HepG2 (cell line): ENCODE measurements around the gene RBCK1. TPM values are rescaled to one million over a fixed set of nuclear protein-coding genes. Genes with fewer than 3 reads are reported as not detected.

ENCODE experiments used
- ETV6 ChIP-seq: sonication (generic); formaldehyde crosslinking; conservative IDR thresholded peaks from 2 replicates; pipeline ENCODE4 v1.4.0; 2020; ENCODE audit warnings: missing genetic modification reagents
- FOXA1 ChIP-seq, 2 experiments: fragments of 450-650 bp in 1 of 2; sonication (generic) in 1 of 2; formaldehyde crosslinking in 1 of 2; IDR thresholded peaks; 2 replicates each; pipeline versions ENCODE4 v1.4.0 to v1.6.1; 2016 to 2020; ENCODE audit warnings: missing genetic modification reagents in 1 of 2
- FOXA3 ChIP-seq: IDR thresholded peaks from 2 replicates; pipeline ENCODE4 v1.6.1; 2016; ENCODE audit warnings: missing genetic modification reagents, missing compliant biosample characterization
- KDM2A ChIP-seq: sonication (generic); formaldehyde crosslinking; IDR thresholded peaks from 2 replicates; pipeline ENCODE4 v1.4.0; 2020; ENCODE audit warnings: low read depth, missing genetic modification reagents, borderline replicate concordance
- ZMYM2 ChIP-seq: sonication (generic); formaldehyde crosslinking; IDR thresholded peaks from 2 replicates; pipeline ENCODE4 v1.8.0; 2022; ENCODE audit warnings: mild to moderate bottlenecking, missing genetic modification reagents
- ZMYM4 ChIP-seq: sonication (generic); formaldehyde crosslinking; IDR thresholded peaks from 2 replicates; pipeline ENCODE4 v1.8.1; 2023; ENCODE audit warnings: mild to moderate bottlenecking, missing genetic modification reagents
- polyA plus RNA-seq, 8 experiments: library from polyadenylated mRNA; depleted of rRNA in 3 of 8; stranded (reverse) in 7 of 8; unstranded in 1 of 8; fragments of >200 nt; fragmentation: Illumina TruSeq in 4 of 8; extraction: Trizol in 4 of 8; gene quantifications; 2 replicates each; pipeline versions ENCODE4 v1.2.1 to v1.2.3, GENCODE V29; 2011 to 2016; ENCODE audit warnings: low read depth in 4 of 8, missing spikeins in 1 of 8, mixed read lengths in 1 of 8; ENCODE audit not compliant: insufficient read depth in 1 of 8
- total RNA-seq, 5 experiments: library from RNA; depleted of rRNA; stranded (reverse); fragments of >200 nt; fragmentation: Illumina TruSeq; extraction: Trizol; gene quantifications; 2 replicates each; pipeline ENCODE4 v1.2.3, GENCODE V29; 2016; ENCODE audit warnings: low read depth in 1 of 5
- TF ChIP-seq, protein P1 (sequence below): IDR thresholded peaks from 2 replicates; pipeline ENCODE4 v1.6.1; 2018; ENCODE audit warnings: missing genetic modification reagents, mild to moderate bottlenecking, missing compliant biosample characterization
- TF ChIP-seq, protein P2 (sequence below): IDR thresholded peaks from 2 replicates; pipeline ENCODE4 v1.6.1; 2012; ENCODE audit warnings: low read length, improper control_type of control experiment
- TF ChIP-seq, protein P3 (sequence below): sonication (generic); formaldehyde crosslinking; IDR thresholded peaks from 2 replicates; pipeline ENCODE4 v1.8.1; 2022; ENCODE audit warnings: mild to moderate bottlenecking, missing genetic modification reagents
- TF ChIP-seq, protein P4 (sequence below): IDR thresholded peaks from 2 replicates; pipeline ENCODE4 v1.4.0; 2020; ENCODE audit warnings: mild to moderate bottlenecking, missing genetic modification reagents
- TF ChIP-seq, protein P5 (sequence below): sonication (generic); formaldehyde crosslinking; IDR thresholded peaks from 2 replicates; pipeline ENCODE4 v1.9.0; 2021; ENCODE audit warnings: mild to moderate bottlenecking, missing genetic modification reagents

Gene RBCK1
- total and polyA plus RNA-seq, 2 of the 13 experiments (the other 11 are each of a cell fraction or from before 2014, with no cell fraction given), result 149 to 215 TPM

DNA sequence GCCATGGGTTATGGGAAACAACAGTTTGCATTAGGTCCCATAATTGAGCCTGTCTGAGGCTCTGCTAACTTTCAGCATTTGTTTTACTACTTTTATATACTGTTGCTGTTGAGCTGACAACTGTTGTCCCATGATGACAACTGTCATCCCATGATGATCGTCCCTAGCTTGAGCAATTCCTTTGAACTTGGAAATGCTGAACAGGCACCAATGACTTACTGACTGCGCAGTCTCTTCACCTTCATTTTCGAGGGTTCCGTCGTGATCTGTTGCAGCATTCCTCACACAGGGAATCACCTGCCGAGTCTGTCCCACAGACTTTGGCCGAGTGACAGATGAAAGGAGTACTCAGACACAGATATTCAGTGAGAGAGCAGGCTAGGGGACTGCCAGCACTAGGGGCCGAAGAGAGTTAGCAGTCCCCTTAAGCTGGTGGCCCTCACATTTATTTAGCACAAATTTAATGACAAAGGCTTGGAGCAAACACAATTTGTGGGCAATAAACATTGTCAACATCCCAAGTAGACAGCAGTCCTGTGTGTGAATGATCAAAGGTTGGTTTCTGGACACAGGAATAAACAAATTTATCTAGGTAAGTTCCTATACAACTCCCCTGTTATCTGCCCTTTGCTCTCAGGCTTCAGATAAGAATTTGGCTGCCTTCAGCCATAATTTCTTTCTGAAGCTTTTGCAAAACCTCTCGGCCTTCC lies 64.2 kb downstream of the RBCK1 start (continued):
- TF ChIP-seq, protein P1, sequence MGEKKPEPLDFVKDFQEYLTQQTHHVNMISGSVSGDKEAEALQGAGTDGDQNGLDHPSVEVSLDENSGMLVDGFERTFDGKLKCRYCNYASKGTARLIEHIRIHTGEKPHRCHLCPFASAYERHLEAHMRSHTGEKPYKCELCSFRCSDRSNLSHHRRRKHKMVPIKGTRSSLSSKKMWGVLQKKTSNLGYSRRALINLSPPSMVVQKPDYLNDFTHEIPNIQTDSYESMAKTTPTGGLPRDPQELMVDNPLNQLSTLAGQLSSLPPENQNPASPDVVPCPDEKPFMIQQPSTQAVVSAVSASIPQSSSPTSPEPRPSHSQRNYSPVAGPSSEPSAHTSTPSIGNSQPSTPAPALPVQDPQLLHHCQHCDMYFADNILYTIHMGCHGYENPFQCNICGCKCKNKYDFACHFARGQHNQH (CRISPR knock-in tag), result peak; percentile 18; the same call in 1 of the 2 replicates
- no peak for TF ChIP-seq ETV6 (CRISPR knock-in tag)
- TF ChIP-seq, protein P2, sequence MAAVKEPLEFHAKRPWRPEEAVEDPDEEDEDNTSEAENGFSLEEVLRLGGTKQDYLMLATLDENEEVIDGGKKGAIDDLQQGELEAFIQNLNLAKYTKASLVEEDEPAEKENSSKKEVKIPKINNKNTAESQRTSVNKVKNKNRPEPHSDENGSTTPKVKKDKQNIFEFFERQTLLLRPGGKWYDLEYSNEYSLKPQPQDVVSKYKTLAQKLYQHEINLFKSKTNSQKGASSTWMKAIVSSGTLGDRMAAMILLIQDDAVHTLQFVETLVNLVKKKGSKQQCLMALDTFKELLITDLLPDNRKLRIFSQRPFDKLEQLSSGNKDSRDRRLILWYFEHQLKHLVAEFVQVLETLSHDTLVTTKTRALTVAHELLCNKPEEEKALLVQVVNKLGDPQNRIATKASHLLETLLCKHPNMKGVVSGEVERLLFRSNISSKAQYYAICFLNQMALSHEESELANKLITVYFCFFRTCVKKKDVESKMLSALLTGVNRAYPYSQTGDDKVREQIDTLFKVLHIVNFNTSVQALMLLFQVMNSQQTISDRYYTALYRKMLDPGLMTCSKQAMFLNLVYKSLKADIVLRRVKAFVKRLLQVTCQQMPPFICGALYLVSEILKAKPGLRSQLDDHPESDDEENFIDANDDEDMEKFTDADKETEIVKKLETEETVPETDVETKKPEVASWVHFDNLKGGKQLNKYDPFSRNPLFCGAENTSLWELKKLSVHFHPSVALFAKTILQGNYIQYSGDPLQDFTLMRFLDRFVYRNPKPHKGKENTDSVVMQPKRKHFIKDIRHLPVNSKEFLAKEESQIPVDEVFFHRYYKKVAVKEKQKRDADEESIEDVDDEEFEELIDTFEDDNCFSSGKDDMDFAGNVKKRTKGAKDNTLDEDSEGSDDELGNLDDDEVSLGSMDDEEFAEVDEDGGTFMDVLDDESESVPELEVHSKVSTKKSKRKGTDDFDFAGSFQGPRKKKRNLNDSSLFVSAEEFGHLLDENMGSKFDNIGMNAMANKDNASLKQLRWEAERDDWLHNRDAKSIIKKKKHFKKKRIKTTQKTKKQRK, result peak; percentile 52; the same call in 1 of the 2 replicates
- TF ChIP-seq, protein P3, sequence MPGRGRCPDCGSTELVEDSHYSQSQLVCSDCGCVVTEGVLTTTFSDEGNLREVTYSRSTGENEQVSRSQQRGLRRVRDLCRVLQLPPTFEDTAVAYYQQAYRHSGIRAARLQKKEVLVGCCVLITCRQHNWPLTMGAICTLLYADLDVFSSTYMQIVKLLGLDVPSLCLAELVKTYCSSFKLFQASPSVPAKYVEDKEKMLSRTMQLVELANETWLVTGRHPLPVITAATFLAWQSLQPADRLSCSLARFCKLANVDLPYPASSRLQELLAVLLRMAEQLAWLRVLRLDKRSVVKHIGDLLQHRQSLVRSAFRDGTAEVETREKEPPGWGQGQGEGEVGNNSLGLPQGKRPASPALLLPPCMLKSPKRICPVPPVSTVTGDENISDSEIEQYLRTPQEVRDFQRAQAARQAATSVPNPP (CRISPR knock-in tag), result 0 out of 2 replicates have a peak, but pooled peaks have one; percentile 14
- TF ChIP-seq FOXA3, result peak; percentile 54
- 0 out of 2 replicates have a peak, but pooled peaks have one; percentile 31 for TF ChIP-seq KDM2A (CRISPR knock-in tag)
- TF ChIP-seq ZMYM4 (CRISPR knock-in tag), result peak; percentile 61; the same call in 1 of the 2 replicates
- peak; percentile 86; the same call in 1 of the 2 replicates for TF ChIP-seq ZMYM2 (CRISPR knock-in tag)
- TF ChIP-seq FOXA1 (IDR thresholded peaks at IDR 0.05), result no peak
- TF ChIP-seq FOXA1 (CRISPR knock-in tag; IDR thresholded peaks at IDR 0.05), result peak; percentile 48; the same call in 1 of the 2 replicates
- TF ChIP-seq, protein P4, sequence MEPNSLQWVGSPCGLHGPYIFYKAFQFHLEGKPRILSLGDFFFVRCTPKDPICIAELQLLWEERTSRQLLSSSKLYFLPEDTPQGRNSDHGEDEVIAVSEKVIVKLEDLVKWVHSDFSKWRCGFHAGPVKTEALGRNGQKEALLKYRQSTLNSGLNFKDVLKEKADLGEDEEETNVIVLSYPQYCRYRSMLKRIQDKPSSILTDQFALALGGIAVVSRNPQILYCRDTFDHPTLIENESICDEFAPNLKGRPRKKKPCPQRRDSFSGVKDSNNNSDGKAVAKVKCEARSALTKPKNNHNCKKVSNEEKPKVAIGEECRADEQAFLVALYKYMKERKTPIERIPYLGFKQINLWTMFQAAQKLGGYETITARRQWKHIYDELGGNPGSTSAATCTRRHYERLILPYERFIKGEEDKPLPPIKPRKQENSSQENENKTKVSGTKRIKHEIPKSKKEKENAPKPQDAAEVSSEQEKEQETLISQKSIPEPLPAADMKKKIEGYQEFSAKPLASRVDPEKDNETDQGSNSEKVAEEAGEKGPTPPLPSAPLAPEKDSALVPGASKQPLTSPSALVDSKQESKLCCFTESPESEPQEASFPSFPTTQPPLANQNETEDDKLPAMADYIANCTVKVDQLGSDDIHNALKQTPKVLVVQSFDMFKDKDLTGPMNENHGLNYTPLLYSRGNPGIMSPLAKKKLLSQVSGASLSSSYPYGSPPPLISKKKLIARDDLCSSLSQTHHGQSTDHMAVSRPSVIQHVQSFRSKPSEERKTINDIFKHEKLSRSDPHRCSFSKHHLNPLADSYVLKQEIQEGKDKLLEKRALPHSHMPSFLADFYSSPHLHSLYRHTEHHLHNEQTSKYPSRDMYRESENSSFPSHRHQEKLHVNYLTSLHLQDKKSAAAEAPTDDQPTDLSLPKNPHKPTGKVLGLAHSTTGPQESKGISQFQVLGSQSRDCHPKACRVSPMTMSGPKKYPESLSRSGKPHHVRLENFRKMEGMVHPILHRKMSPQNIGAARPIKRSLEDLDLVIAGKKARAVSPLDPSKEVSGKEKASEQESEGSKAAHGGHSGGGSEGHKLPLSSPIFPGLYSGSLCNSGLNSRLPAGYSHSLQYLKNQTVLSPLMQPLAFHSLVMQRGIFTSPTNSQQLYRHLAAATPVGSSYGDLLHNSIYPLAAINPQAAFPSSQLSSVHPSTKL, result peak; percentile 45; the same call in 1 of the 2 replicates
- TF ChIP-seq, protein P5, sequence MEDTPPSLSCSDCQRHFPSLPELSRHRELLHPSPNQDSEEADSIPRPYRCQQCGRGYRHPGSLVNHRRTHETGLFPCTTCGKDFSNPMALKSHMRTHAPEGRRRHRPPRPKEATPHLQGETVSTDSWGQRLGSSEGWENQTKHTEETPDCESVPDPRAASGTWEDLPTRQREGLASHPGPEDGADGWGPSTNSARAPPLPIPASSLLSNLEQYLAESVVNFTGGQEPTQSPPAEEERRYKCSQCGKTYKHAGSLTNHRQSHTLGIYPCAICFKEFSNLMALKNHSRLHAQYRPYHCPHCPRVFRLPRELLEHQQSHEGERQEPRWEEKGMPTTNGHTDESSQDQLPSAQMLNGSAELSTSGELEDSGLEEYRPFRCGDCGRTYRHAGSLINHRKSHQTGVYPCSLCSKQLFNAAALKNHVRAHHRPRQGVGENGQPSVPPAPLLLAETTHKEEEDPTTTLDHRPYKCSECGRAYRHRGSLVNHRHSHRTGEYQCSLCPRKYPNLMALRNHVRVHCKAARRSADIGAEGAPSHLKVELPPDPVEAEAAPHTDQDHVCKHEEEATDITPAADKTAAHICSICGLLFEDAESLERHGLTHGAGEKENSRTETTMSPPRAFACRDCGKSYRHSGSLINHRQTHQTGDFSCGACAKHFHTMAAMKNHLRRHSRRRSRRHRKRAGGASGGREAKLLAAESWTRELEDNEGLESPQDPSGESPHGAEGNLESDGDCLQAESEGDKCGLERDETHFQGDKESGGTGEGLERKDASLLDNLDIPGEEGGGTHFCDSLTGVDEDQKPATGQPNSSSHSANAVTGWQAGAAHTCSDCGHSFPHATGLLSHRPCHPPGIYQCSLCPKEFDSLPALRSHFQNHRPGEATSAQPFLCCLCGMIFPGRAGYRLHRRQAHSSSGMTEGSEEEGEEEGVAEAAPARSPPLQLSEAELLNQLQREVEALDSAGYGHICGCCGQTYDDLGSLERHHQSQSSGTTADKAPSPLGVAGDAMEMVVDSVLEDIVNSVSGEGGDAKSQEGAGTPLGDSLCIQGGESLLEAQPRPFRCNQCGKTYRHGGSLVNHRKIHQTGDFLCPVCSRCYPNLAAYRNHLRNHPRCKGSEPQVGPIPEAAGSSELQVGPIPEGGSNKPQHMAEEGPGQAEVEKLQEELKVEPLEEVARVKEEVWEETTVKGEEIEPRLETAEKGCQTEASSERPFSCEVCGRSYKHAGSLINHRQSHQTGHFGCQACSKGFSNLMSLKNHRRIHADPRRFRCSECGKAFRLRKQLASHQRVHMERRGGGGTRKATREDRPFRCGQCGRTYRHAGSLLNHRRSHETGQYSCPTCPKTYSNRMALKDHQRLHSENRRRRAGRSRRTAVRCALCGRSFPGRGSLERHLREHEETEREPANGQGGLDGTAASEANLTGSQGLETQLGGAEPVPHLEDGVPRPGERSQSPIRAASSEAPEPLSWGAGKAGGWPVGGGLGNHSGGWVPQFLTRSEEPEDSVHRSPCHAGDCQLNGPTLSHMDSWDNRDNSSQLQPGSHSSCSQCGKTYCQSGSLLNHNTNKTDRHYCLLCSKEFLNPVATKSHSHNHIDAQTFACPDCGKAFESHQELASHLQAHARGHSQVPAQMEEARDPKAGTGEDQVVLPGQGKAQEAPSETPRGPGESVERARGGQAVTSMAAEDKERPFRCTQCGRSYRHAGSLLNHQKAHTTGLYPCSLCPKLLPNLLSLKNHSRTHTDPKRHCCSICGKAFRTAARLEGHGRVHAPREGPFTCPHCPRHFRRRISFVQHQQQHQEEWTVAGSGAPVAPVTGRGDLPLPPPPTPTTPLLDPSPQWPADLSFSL, result 0 out of 2 replicates have a peak, but pooled peaks have one; percentile 59
